Measurements from ENCODE around the gene BRD3OS. TPM values are rescaled to one million over a fixed set of nuclear protein-coding genes. Genes with fewer than 3 reads are reported as not detected.

Gene BRD3OS
- polyA plus RNA-seq, 1 of the 3 experiments (the other 2 are of a cell fraction), result 23.1 TPM

DNA sequence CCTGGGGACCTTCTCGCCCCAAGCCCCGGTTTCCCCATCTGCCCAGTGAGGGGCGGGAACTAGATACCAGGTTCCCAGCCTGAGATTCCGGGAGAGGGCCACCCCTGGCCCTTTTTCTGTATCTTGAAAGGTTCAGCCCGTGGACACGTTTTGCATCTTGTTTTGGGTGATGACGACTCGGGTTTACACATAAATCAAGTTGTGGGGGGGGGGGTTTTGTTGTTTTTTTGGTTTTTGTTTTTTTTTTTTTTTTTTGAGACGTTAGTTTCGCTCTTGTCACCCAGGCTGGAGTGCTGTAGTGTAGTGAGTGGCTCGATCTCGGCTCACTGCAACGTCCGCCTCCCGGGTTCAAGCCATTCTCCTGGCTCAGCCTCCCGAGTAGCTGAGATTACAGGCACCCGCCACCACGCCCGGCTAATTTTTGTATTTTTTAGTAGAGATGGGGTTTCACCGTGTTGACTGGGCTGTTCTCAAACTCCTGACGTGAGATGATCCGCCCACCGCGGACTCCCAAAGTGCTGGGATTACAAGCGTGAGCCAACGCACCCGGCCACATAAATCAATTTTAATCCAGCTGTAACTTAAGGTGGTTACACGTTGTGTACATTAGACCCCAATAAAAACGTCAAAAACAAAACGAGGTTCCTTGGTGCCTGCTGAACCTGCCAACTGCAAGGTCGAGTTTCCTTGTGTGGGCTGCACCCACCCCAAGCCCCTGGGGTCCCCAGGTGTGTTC, 43.6 kb downstream of the BRD3OS start:
- peak overlapping the region; percentile 76; the same call in 1 of the 2 replicates for H3K9ac ChIP-seq
- peaks cover 8% of the 10 kb centered on the region for H3F3A ChIP-seq (replicated peaks; ENCODE audit: insufficient read depth)
- H3K79me2 ChIP-seq (ENCODE audit: insufficient read depth), result peaks cover 32% of the 10 kb centered on the region
- no peaks in the 10 kb centered on the region for H3K9me2 ChIP-seq
- peaks cover 0 to 13% of the 10 kb centered on the region in 2 experiments; a peak in 1 of 4 replicates for H3K4me1 ChIP-seq (ENCODE audit: control insufficient read depth in 1 of 2, insufficient read depth in 2 of 2, low read depth in 1 of 2, low read length in 1 of 2)
- no peaks in the 10 kb centered on the region for H3K36me3 ChIP-seq (replicated peaks in 1 of 2; ENCODE audit: control insufficient read depth in 1 of 2, insufficient read depth in 2 of 2, low read length in 1 of 2)
- peak overlapping the region; percentile 81 to 93 for H3K4me3 ChIP-seq (ENCODE audit: low read depth in 2 of 2, low read length in 1 of 2)
- H3K27ac ChIP-seq (ENCODE audit: low read depth in 2 of 2, low read length in 1 of 2), result peak overlapping the region; percentile 48 to 69; a peak in 2 of 4 replicates
- TF ChIP-seq SIN3A (IDR thresholded peaks at IDR 0.05; ENCODE audit: borderline replicate concordance, low read depth, low read length), result 0 out of 2 replicates have a peak, but pooled peaks have one; percentile 5
- no peak for TF ChIP-seq FOXJ3 (CRISPR knock-in tag; IDR thresholded peaks at IDR 0.05)
- no peak for TF ChIP-seq YY1 (IDR thresholded peaks at IDR 0.05; ENCODE audit: low read depth)
- WGBS (ENCODE audit: low lambda C conversion rate), result 3% methylated on average over 29 of the region's 31 CpGs
- peaks cover 32% of the 10 kb centered on the region; the same call in 1 of the 2 replicates for H3K27me3 ChIP-seq (ENCODE audit: insufficient read depth)
- CTCF ChIA-PET, result no interaction called here
- peak overlapping the region; percentile 98 for H2AFZ ChIP-seq (ENCODE audit: low read depth)
- H3K9me3 ChIP-seq, result no peaks in the 10 kb centered on the region
- POLR2A ChIA-PET, result no interaction called here
- H3K4me2 ChIP-seq, result peak overlapping the region; percentile 88
- DNase-seq, result no peak
- peaks cover 27% of the 10 kb centered on the region for H4K20me1 ChIP-seq (ENCODE audit: insufficient read depth)

GRCh38 chr9:134069480-134070399, 44.5 kb downstream of the BRD3OS start:
- Histone ChIP-seq H3K4me2 (peak overlapping the region; percentile 88; the same call in 1 of the 2 replicates), H3K4me1 (ENCODE audit: control insufficient read depth in 1 of 2, insufficient read depth in 2 of 2, low read depth in 1 of 2, low read length in 1 of 2) (peaks cover 0 to 11% of the 10 kb centered on the region in 2 experiments; a peak in 1 of 4 replicates), H3K36me3 (replicated peaks in 1 of 2; ENCODE audit: control insufficient read depth in 1 of 2, insufficient read depth in 2 of 2, low read length in 1 of 2) (no peaks in the 10 kb centered on the region), H3K9ac (no peak overlapping the region), H3K9me3 (no peaks in the 10 kb centered on the region), H2AFZ (ENCODE audit: low read depth) (no peak overlapping the region), H3F3A (replicated peaks; ENCODE audit: insufficient read depth) (peaks cover 8% of the 10 kb centered on the region), H3K9me2 (no peaks in the 10 kb centered on the region), H3K27ac (ENCODE audit: low read depth in 2 of 2, low read length in 1 of 2) (no peak overlapping the region), H3K27me3 (ENCODE audit: insufficient read depth) (peaks cover 32% of the 10 kb centered on the region; the same call in 1 of the 2 replicates), H3K79me2 (ENCODE audit: insufficient read depth) (peaks cover 24% of the 10 kb centered on the region), H4K20me1 (ENCODE audit: insufficient read depth) (peaks cover 19% of the 10 kb centered on the region), H3K4me3 (ENCODE audit: low read depth in 2 of 2, low read length in 1 of 2) (no peak overlapping the region)
- ChIA-PET POLR2A (no interaction called here), CTCF (no interaction called here)
- 33% methylated on average over 12 of the region's 12 CpGs for WGBS (ENCODE audit: low lambda C conversion rate)
- DNase-seq, result no peak
- TF ChIP-seq MEF2A (IDR thresholded peaks at IDR 0.05; ENCODE audit: borderline replicate concordance, low read depth) (no peak), EZH2phosphoT487 (IDR thresholded peaks at IDR 0.05; ENCODE audit: borderline replicate concordance, low read depth) (no peak), RCOR1 (IDR thresholded peaks at IDR 0.05; ENCODE audit: low read length) (no peak), ZBTB33 (IDR thresholded peaks at IDR 0.05; ENCODE audit: borderline replicate concordance, low read depth) (no peak), GATA2 (CRISPR knock-in tag; IDR thresholded peaks at IDR 0.05) (no peak), GABPA (IDR thresholded peaks at IDR 0.05; ENCODE audit: low read depth) (no peak), MXI1 (IDR thresholded peaks at IDR 0.05; ENCODE audit: low read depth, low read length) (no peak), EP300 (IDR thresholded peaks at IDR 0.05; ENCODE audit: borderline replicate concordance in 1 of 2, low read depth in 1 of 2, low read length in 1 of 2) (no peak), TAF1 (IDR thresholded peaks at IDR 0.05; ENCODE audit: borderline replicate concordance, low read depth, low read length) (no peak)
- TF ChIP-seq, protein P1, sequence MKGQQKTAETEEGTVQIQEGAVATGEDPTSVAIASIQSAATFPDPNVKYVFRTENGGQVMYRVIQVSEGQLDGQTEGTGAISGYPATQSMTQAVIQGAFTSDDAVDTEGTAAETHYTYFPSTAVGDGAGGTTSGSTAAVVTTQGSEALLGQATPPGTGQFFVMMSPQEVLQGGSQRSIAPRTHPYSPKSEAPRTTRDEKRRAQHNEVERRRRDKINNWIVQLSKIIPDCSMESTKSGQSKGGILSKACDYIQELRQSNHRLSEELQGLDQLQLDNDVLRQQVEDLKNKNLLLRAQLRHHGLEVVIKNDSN (IDR thresholded peaks at IDR 0.05; ENCODE audit: borderline replicate concordance, low read depth), result no peak
- TF ChIP-seq, protein P2, sequence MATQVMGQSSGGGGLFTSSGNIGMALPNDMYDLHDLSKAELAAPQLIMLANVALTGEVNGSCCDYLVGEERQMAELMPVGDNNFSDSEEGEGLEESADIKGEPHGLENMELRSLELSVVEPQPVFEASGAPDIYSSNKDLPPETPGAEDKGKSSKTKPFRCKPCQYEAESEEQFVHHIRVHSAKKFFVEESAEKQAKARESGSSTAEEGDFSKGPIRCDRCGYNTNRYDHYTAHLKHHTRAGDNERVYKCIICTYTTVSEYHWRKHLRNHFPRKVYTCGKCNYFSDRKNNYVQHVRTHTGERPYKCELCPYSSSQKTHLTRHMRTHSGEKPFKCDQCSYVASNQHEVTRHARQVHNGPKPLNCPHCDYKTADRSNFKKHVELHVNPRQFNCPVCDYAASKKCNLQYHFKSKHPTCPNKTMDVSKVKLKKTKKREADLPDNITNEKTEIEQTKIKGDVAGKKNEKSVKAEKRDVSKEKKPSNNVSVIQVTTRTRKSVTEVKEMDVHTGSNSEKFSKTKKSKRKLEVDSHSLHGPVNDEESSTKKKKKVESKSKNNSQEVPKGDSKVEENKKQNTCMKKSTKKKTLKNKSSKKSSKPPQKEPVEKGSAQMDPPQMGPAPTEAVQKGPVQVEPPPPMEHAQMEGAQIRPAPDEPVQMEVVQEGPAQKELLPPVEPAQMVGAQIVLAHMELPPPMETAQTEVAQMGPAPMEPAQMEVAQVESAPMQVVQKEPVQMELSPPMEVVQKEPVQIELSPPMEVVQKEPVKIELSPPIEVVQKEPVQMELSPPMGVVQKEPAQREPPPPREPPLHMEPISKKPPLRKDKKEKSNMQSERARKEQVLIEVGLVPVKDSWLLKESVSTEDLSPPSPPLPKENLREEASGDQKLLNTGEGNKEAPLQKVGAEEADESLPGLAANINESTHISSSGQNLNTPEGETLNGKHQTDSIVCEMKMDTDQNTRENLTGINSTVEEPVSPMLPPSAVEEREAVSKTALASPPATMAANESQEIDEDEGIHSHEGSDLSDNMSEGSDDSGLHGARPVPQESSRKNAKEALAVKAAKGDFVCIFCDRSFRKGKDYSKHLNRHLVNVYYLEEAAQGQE (IDR thresholded peaks at IDR 0.05; ENCODE audit: low read depth, low read length), result no peak
- TF ChIP-seq, protein P3, sequence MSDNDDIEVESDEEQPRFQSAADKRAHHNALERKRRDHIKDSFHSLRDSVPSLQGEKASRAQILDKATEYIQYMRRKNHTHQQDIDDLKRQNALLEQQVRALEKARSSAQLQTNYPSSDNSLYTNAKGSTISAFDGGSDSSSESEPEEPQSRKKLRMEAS (IDR thresholded peaks at IDR 0.05; ENCODE audit: low read depth), result no peak
